GM21526 (cell line): ENCODE results near the gene NIPAL3.
"Not testable (repeated sequence)": the region's sequence is repeated elsewhere in the genome, so short reads cannot be mapped to it uniquely, and the experiment has no call there.

ENCODE experiments used
- ATAC-seq: cut with Tn5 transposase; IDR thresholded peaks from one replicate; pipeline ENCODE4 v1.9.1; 2021; ENCODE audit warnings: moderate library complexity; ENCODE audit not compliant: unreplicated experiment, low FRiP score

The NIPAL3 gene

DNA sequence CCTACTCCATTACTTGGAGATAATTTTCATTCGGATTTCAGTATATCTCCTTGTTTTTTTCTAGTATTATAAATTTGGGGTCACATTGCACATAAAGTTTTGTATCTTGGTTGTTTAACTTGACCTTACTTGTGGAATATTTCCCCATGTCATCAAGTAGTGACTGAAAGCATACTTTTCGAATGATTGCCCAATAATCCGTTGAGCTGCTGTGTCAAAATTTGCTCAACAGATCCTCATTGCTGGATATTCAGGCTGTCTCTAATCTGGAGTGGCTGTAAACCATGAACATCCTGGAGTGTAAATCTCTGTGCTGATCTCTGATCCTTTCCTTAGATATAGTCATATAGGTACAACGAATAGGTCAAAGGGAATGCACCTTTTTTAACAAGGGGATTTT, 4.9 kb downstream of the NIPAL3 start:
- ATAC-seq = no peak

DNA sequence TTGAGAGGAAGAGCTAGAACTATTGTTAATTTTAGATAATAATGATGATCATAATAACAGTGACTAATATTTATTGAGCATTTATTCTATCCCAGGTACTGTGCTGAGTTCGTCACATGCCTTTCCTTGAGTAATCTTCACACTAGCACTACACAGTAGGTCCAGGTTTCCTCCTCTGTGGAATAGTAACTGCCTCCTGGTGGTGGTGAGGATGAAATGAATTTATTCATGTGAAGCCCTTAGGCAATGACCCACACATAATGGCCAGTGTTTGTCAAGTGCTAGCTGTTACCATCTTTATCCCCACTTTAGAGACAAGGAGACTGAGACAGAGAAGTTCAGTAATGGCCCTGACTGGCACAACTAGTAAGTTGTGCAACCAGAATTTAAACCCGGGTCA, 5.9 kb downstream of the NIPAL3 start:
- ATAC-seq = no peak

- ATAC-seq = no peak
Observed at GRCh38 chr1:24424207-24424606, 8.6 kb downstream of the NIPAL3 start.

GRCh38 chr1:24424990-24425389, 9.4 kb downstream of the NIPAL3 start:
- ATAC-seq = no peak

DNA sequence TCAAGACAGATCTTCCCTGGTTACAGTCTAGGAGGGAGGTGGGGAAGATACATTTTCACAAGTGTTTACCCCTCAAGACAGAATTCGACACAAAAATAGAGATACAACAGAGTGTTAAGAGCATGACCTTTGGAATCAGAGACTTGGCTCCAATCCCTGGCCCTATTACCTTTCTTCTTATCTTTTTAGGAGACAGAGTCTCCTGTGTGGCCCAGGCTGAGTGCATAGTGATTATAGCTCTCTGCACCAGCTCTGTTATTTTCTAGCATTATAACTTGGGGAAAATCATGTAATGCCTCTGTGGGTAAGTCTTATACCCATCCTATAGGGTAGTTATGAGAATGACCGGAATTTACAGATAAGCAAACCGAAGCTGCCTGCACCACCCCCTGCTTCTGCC, 9.8 kb downstream of the NIPAL3 start:
- no peak for ATAC-seq

DNA sequence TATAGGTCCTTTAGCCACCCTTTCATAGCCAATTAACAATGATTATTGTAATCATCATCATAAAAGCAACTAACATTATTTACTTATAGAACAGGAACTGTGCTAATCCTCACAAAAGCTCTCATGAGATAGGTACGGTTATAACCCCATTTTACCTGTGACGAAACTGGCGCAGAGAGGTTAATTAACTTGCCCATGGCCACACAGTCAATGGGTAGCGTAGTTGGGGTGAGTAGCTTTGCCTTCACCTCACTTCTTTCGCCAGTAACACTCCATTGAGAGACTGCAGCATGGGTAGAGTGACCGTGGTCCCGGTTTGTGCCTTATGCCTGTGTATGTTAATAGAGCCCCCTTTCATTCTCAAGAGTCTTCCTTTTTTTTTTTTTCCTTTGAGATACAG, 10.3 kb downstream of the NIPAL3 start:
- ATAC-seq = no peak

- no peak for ATAC-seq
Observed at GRCh38 chr1:24426744-24427544, 11.3 kb downstream of the NIPAL3 start.

GRCh38 chr1:24427545-24427862, 11.9 kb downstream of the NIPAL3 start:
- no peak for ATAC-seq

DNA sequence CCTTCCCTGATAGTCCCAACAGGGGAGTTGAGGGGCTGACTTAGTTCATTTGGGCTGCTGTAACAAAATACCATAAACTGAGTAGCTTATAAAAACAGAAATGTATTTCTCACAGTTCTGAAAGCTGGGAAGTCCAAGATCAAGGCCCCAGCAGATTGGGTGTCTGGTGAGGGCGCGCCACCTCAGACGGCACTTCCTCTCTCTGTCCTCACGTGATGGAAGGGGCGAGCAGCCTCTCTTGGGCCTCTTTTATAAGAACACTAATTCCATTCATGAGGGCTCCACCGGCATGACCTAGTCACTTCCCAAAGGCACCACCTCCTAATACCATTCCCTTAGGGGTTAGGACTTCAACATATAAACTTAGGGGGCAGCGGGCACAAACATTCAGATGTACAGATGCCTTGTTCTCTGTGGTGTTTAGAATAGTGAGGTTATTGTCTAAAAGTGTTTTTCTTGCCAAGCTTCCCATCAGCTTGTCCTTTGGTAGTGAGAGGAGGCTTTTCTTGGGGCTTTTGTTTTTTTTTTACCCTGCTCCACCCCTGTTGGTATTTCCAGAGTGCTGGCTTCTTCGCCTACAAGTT, 20.3 kb downstream of the NIPAL3 start:
- ATAC-seq = no peak

DNA sequence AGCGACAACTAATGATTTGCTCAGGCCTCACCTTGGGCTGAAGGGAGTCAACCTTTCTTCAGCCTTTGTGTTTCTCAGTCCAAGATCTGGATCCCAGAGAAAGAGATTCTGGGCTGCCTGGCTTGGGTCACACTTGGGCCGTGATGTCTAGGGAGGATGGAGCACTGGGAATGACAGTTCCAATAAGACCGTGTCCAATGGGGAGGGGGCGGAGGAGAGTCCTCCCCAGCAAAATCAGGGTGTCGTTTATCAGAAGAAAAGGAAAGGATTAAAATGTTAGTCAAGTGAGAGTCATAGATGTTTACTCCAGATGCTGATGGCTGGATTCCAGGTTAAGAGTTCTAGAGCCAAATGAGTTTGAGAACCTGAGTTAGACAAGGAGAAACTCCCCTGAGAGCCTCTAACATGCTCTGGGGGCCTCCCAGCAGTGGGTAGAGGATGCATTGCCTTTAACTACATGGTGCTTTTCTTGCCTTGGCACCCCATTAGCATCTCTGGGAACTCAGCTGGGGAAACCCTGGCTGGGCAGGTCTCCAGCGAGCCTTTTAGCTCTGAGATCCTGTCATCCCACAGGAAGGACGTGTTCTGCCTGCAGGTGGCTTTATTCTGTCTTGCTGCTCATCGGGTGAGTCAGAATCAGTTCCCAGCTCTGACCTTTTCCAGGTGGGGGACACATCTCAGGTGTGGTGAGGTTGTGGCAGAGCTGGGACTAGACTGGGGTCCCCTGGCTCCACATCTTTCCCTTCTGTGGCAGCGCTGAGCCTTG, 22.2 kb downstream of the NIPAL3 start:
- no peak for ATAC-seq

DNA sequence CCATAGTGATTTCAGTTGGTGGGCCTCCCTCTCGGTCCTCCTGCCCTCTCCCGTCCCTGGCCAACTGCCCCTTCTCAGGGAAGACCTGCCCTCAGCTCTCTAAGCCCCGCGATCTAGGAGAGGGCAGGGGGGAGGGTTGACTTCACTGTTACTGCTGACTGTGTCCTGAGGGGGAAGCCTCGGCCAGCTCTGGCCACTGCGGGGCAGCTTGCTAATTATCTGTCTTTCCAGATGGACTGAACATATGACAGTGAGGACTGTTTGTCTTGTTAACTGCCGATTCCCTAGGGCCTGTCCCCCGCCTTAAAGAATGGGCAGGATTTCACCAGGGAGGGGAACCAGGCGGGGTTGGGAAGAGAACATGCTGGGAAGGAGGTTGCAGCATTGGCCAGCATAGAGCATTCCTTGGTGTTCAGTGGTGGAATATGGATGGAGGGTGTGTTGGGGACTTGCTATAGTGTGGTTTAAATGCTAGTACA, 22.9 kb downstream of the NIPAL3 start:
- no peak for ATAC-seq

- no peak for ATAC-seq
Observed at GRCh38 chr1:24440436-24440835, 24.8 kb downstream of the NIPAL3 start.

- ATAC-seq = no peak
Observed at GRCh38 chr1:24441480-24441879, 25.9 kb downstream of the NIPAL3 start.

DNA sequence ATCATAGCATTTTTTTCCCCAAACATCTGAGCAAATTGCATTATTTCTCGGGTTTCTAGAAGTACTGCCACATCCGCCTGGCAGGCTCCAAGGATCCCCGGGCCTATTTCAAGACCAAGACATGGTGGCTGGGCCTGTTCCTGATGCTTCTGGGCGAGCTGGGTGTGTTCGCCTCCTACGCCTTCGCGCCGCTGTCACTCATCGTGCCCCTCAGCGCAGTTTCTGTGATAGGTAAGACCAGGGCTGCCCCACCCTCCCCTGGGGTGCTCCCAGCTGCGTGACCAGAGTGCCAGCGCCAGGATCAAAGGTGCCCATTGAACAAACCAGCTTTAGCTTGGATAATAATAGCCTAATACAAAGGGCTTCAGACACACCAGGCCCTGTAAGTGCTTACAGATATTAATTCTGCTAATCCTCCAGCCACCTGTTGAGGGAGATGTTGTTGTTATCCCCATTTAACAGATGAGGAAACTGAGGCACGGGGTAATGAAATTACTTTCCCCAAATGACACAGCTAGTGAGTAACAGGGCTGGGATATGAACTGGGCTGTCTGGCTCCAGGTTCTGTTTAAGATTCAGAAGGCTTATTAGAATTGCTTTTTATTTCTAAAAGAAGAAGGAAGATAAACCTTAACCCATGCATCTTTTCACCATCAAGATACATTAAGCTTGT, 26.5 kb downstream of the NIPAL3 start:
- no peak for ATAC-seq

DNA sequence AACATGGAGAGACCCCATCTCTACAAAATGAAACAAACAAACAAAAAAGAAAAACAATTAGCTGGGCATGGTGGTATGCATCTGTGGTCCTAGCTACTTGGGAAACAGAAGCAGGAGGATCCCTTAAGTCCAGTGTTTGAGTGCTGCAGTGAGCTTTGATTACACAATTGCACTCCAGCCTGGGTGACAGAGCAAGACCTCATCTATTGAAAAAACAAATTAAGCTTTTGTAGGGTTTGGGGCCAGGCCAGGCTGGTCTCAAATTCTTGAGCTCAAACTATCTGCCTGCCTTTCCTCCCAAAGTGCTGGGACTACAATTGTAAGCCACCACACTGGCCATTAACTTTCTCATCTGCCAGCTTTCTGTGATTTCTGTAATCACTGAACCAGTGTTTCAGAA, 27.2 kb downstream of the NIPAL3 start:
- ATAC-seq = no peak

DNA sequence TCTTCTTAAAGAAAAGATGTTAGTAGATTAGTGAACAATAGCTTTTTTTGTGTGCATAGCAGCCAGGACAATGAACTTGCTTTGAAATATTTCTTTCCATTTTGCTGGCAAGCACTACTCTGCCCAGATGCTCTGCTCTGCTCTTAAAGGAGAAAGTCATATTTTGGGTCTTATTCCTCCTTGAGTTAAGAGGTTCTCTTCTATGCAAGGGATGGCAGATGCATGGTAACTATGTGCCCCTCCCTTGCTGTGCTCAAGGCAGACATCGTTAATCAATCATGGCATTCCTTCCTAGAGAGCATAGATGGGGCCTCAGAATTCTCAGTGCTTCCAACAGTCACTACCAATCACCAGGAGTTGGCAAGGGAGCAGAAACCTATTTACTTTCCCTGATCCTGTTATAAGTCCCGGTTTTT, 27.6 kb downstream of the NIPAL3 start:
- no peak for ATAC-seq

GRCh38 chr1:24446446-24446845, 30.8 kb downstream of the NIPAL3 start:
- not testable (repeated sequence) for ATAC-seq

GRCh38 chr1:24450316-24450715, 34.7 kb downstream of the NIPAL3 start:
- no peak for ATAC-seq

DNA sequence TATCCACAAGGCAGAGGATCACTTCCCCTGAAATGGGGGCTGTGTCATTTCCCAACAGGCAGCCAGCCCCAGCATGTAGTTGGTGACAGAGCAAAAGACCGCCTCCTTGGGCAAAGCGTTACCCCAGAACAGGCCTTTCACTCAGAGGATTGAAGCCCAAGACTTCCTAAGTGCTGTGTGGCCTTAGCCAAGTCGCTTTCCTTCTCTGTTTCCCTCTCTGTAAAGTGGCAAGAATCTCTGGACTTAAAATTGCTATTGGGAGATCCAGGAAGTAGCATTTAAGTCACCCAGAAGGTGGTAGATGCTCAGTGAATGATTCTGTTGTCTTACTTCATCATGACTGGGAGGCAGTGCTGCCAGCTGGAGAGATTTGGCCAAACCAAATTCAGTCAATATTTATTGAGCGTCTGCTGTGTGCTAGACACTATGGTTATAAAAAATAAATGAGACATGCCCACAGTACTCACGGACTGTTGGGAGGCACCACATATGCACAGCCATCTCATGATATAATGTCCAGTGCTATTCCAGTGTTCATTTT, 35.3 kb downstream of the NIPAL3 start:
- no peak for ATAC-seq

GRCh38 chr1:24451746-24452145, 36.1 kb downstream of the NIPAL3 start:
- no peak for ATAC-seq
